Mucosa of descending colon (tissue), 3 donors: ENCODE results near the gene WBP1L. TPM values are rescaled to one million over a fixed set of nuclear protein-coding genes. Genes with fewer than 3 reads are reported as not detected.

Experiments used
- ATAC-seq: fragments of 200-7000 bp; cut with Tn5 transposase; one replicate; pipeline ENCODE4 v1.9.1; 2020; ENCODE audit warnings: mild to moderate bottlenecking, moderate library complexity
- DNase-seq, 3 donors: peaks; one replicate each; pipeline ENCODE4 v3.0.0-alpha.2; 2020
- H3K36me3 ChIP-seq: fragments of 200-600 bp; one replicate; pipeline ENCODE4 v1.8.0; 2021; ENCODE audit warnings: low read depth, mild to moderate bottlenecking
- H3K4me1 ChIP-seq: fragments of 200-600 bp; one replicate; pipeline ENCODE4 v1.8.0; 2021; ENCODE audit warnings: low read depth, mild to moderate bottlenecking
- H3K4me3 ChIP-seq: fragments of 200-600 bp; one replicate; pipeline ENCODE4 v1.8.0; 2021; ENCODE audit warnings: mild to moderate bottlenecking
- H3K9me3 ChIP-seq: fragments of 200-600 bp; one replicate; pipeline ENCODE4 v1.8.0; 2021; ENCODE audit warnings: mild to moderate bottlenecking
- CTCF ChIP-seq: fragments of 200-600 bp; IDR thresholded peaks from one replicate; pipeline ENCODE4 v1.8.0; 2022; ENCODE audit warnings: antibody characterized with exemption, mild to moderate bottlenecking
- intact Hi-C, 2 donors: fragments of 100-400 bp; cut with DNase I in 1 of 2; cut with micrococcal nuclease in 1 of 2; formaldehyde crosslinking; loops; one replicate each; pipeline versions ENCODE4 v1.11.0 to v1.11.1; 2022; cut with DNase I, micrococcal nuclease
- total RNA-seq, 3 donors: library from RNA; stranded (reverse); fragmentation: NEBNext Ultra II Directional in 2 of 3; extraction: Animal tissue kit (Norgen Biotek cat#: 25700) in 2 of 3; gene quantifications; one replicate each; pipeline versions ENCODE4 v1.2.1 to v1.2.4, GENCODE V29; 2021 to 2023
- donor health status: DM: no; HTN: no; CAD: no; lungs with moderate emphysema.
- donor health status: DM: no; HTN: no; CAD: no.
- donor health status: DM: no; HTN: yes; CAD: no.

WBP1L gene
- total RNA-seq, 3 donors from 2014 or later = 38.9 to 61.3 (median 51.0) TPM

GRCh38 chr10:102856758-102857424, 113.1 kb downstream of the WBP1L start:
- no peak for DNase-seq
- ATAC-seq = no peak
- Histone ChIP-seq H3K36me3 (no peaks in the 10 kb centered on the region), H3K4me3 (no peak overlapping the region), H3K9me3 (no peaks in the 10 kb centered on the region), H3K4me1 (no peaks in the 10 kb centered on the region)
- intact Hi-C loops = no loop called here
- no peak for TF ChIP-seq CTCF

GRCh38 chr10:102859911-102860310, 116.2 kb downstream of the WBP1L start:
- H3K4me3 ChIP-seq = no peak overlapping the region
- intact Hi-C loops = no loop called here
- no peaks in the 10 kb centered on the region for H3K36me3 ChIP-seq
- H3K4me1 ChIP-seq = no peaks in the 10 kb centered on the region
- H3K9me3 ChIP-seq = no peaks in the 10 kb centered on the region
- TF ChIP-seq CTCF = no peak
- DNase-seq (no peak), ATAC-seq (no peak)

GRCh38 chr10:102863660-102864059, 119.9 kb downstream of the WBP1L start:
- H3K4me3 ChIP-seq = no peak overlapping the region
- ATAC-seq (no peak), DNase-seq (no peak)
- H3K9me3 ChIP-seq = no peaks in the 10 kb centered on the region
- intact Hi-C loops = no loop called here
- H3K4me1 ChIP-seq = no peaks in the 10 kb centered on the region
- H3K36me3 ChIP-seq = no peaks in the 10 kb centered on the region
- TF ChIP-seq CTCF = no peak

- intact Hi-C loops = no loop called here
- ATAC-seq = no peak
- H3K4me1 ChIP-seq = peaks cover 3% of the 10 kb centered on the region
- H3K36me3 ChIP-seq = no peaks in the 10 kb centered on the region
- no peak overlapping the region for H3K4me3 ChIP-seq
- no peaks in the 10 kb centered on the region for H3K9me3 ChIP-seq
- no peak for TF ChIP-seq CTCF
- no peak for DNase-seq
Observed at GRCh38 chr10:102865620-102866019, 121.9 kb downstream of the WBP1L start.

Other genes starting within 250 kb of the WBP1L start
- gene ACTR1A, start 241.2 kb upstream of the WBP1L start, total RNA-seq = 100 to 1,000 TPM in 1 of 3 donors, 10 to 100 TPM in 2; 70.6 to 121 (median 77.7) TPM
- gene SUFU, start 240.0 kb upstream of the WBP1L start, total RNA-seq = 10 to 100 TPM in 1 of 3 donors, 1 to 10 TPM in 2; 9.0 to 13.9 (median 9.5) TPM
- gene TRIM8, start 99.5 kb upstream of the WBP1L start, total RNA-seq = 10 to 100 TPM; 65.5 to 89.9 (median 71.3) TPM
- 10 to 100 TPM in 1 of 3 donors, 1 to 10 TPM in 2; 2.4 to 11.2 (median 4.4) TPM for gene ARL3, start 29.6 kb upstream of the WBP1L start, total RNA-seq
- 10 to 100 TPM in 2 of 3 donors, 1 to 10 TPM in 1; 6.9 to 19.1 (median 14.2) TPM for gene SFXN2, start 29.3 kb upstream of the WBP1L start, total RNA-seq
- gene CYP17A1, start 93.5 kb downstream of the WBP1L start, total RNA-seq = under 1 TPM in 1 of 3 donors, not detected in 2; 0.96 TPM
- gene BORCS7, start 110.3 kb downstream of the WBP1L start, total RNA-seq = 10 to 100 TPM; 17.1 to 18.6 (median 18.4) TPM
- gene AS3MT, start 125.5 kb downstream of the WBP1L start, total RNA-seq = 1 to 10 TPM in 1 of 3 donors, under 1 TPM in 1, not detected in 1; 0.27 to 1.6 TPM
- gene CNNM2, start 174.3 kb downstream of the WBP1L start, total RNA-seq = 10 to 100 TPM; 22.6 to 53.2 (median 27.3) TPM